ENCODE data around the gene KMT2A. TPM values are rescaled to one million over a fixed set of nuclear protein-coding genes. Genes with fewer than 3 reads are reported as not detected.

KMT2A gene
- total RNA-seq, 2 experiments from 2014 or later = 135 to 140 TPM

DNA sequence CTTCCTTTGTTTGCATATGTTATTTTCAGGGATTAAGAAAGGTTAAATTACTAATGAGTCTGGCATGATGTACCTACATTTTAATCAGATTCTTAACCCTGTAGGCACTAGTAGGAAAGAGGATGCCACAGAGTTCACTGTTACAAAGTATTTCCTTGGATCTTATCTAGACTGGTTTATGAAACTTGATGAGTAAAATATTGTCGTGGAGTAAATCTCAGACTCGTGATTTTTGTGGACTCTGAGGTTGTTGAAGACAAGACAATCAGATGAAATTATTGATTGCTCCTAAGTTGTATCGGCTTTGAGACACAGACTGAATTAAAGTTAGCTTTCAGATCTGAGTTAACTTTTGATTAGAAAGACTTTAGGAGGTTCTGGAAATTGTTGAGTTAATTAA is 6.0 kb downstream of the KMT2A start:
- peaks cover 43% of the 10 kb centered on the region for H3K4me1 ChIP-seq (ENCODE audit: insufficient read depth, low read length)

DNA sequence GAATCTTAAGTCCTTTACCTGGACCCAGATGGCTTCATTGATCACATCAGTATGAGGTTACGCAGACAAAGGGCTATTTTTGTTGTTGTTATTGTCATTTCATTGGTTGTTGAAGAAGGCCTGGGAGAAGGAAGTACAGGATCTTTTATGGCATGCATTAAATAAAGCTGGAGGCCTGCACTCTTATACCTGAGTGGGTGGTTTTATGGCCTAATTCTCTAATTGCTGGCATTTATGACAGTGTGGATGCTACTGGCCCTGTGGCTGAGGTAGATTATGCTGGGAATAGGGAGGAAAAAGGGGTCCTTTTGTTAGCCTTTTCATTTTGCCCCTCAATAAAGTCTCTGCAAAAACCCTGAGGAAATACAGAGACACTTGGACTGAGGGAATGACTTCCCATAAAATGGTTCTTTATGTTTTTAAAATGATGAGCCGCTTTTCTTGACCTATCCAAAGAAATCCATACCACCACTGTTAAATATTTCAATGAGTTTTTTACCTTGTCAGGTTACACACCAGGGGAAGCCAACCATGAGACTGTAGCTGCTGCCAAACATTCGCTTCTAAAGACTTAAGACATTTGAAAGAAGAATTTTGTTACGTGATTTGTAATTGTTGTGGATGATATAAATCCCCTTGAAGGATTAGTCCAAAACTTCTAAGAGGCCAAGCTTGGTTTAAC is 6.8 kb downstream of the KMT2A start:
- ATAC-seq (ENCODE audit: poor library complexity) = no peak
- CTCF ChIA-PET = interaction anchor here (0.6 to 1.4 kb wide), 2 partner anchors 45 to 366 kb away, joined by 3 read pairs; no protein-coding TSS in a partner anchor
- TF ChIP-seq, protein P1, sequence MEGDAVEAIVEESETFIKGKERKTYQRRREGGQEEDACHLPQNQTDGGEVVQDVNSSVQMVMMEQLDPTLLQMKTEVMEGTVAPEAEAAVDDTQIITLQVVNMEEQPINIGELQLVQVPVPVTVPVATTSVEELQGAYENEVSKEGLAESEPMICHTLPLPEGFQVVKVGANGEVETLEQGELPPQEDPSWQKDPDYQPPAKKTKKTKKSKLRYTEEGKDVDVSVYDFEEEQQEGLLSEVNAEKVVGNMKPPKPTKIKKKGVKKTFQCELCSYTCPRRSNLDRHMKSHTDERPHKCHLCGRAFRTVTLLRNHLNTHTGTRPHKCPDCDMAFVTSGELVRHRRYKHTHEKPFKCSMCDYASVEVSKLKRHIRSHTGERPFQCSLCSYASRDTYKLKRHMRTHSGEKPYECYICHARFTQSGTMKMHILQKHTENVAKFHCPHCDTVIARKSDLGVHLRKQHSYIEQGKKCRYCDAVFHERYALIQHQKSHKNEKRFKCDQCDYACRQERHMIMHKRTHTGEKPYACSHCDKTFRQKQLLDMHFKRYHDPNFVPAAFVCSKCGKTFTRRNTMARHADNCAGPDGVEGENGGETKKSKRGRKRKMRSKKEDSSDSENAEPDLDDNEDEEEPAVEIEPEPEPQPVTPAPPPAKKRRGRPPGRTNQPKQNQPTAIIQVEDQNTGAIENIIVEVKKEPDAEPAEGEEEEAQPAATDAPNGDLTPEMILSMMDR (IDR thresholded peaks at IDR 0.05) = no peak
- no peaks in the 10 kb centered on the region for H3K9me3 Mint-ChIP-seq
- no peak overlapping the region for H3K27ac ChIP-seq (ENCODE audit: low read depth in 1 of 2, low read length in 2 of 2)
- peak overlapping the region; percentile 67 for H3K4me3 Mint-ChIP-seq
- POLR2A ChIA-PET = interaction anchor here (1.3 to 1.6 kb wide), 2 partner anchors 7 to 84 kb away, joined by 3 to 14 read pairs; partner anchors contain the start of genes KMT2A and UBE4A
- H3K27me3 ChIP-seq (ENCODE audit: control insufficient read depth in 1 of 2, insufficient read depth in 2 of 2, low read length in 2 of 2) = no peaks in the 10 kb centered on the region
- peak overlapping the region; percentile 98 for H3K27ac Mint-ChIP-seq
- no peaks in the 10 kb centered on the region for H3K27me3 Mint-ChIP-seq
- intact Hi-C loops (cut with DNase I, micrococcal nuclease) = no loop called here
- H3K36me3 Mint-ChIP-seq (ENCODE audit: low read depth) = peaks cover 78% of the 10 kb centered on the region
- no peak overlapping the region for H3K4me3 ChIP-seq (ENCODE audit: low read length)
- H3K4me1 ChIP-seq (ENCODE audit: insufficient read depth, low read length) = peaks cover 43% of the 10 kb centered on the region
- no peak for DNase-seq
- no peaks in the 10 kb centered on the region for H3K9me3 ChIP-seq (ENCODE audit: control insufficient read depth in 1 of 2, insufficient read depth in 1 of 2, low read length in 2 of 2)
- H3K4me1 Mint-ChIP-seq (ENCODE audit: low read depth) = peaks cover 96% of the 10 kb centered on the region
- H3K36me3 ChIP-seq (ENCODE audit: insufficient read depth, low read length) = peaks cover 23% of the 10 kb centered on the region

More for the DNA sequence above, 6.0 kb downstream of the KMT2A start:
- no peak overlapping the region for H3K4me3 ChIP-seq (ENCODE audit: low read length)
- CTCF ChIA-PET = interaction anchor here (0.6 kb wide), 1 partner anchor 367 kb away, joined by 3 read pairs; no protein-coding TSS in a partner anchor
- ATAC-seq (ENCODE audit: poor library complexity) (no peak), DNase-seq (no peak)
- TF ChIP-seq, protein P1 (IDR thresholded peaks at IDR 0.05) = no peak
- peaks cover 16% of the 10 kb centered on the region for H3K36me3 ChIP-seq (ENCODE audit: insufficient read depth, low read length)
- no peak overlapping the region for H3K27ac ChIP-seq (ENCODE audit: low read depth in 1 of 2, low read length in 2 of 2)
- H3K9me3 Mint-ChIP-seq = no peaks in the 10 kb centered on the region
- H3K4me1 Mint-ChIP-seq (ENCODE audit: low read depth) = peaks cover 90% of the 10 kb centered on the region
- H3K36me3 Mint-ChIP-seq (ENCODE audit: low read depth) = peaks cover 78% of the 10 kb centered on the region
- peak overlapping the region; percentile 98 for H3K27ac Mint-ChIP-seq
- intact Hi-C loops (cut with DNase I, micrococcal nuclease) = no loop called here
- H3K27me3 ChIP-seq (ENCODE audit: control insufficient read depth in 1 of 2, insufficient read depth in 2 of 2, low read length in 2 of 2) = no peaks in the 10 kb centered on the region
- no peaks in the 10 kb centered on the region for H3K27me3 Mint-ChIP-seq
- POLR2A ChIA-PET = interaction anchor here (0.6 to 1.3 kb wide), 2 partner anchors 29 to 83 kb away, joined by 3 read pairs; partner anchors contain the start of gene UBE4A
- no peaks in the 10 kb centered on the region for H3K9me3 ChIP-seq (ENCODE audit: control insufficient read depth in 1 of 2, insufficient read depth in 1 of 2, low read length in 2 of 2)
- peak overlapping the region; percentile 17 for H3K4me3 Mint-ChIP-seq

DNA sequence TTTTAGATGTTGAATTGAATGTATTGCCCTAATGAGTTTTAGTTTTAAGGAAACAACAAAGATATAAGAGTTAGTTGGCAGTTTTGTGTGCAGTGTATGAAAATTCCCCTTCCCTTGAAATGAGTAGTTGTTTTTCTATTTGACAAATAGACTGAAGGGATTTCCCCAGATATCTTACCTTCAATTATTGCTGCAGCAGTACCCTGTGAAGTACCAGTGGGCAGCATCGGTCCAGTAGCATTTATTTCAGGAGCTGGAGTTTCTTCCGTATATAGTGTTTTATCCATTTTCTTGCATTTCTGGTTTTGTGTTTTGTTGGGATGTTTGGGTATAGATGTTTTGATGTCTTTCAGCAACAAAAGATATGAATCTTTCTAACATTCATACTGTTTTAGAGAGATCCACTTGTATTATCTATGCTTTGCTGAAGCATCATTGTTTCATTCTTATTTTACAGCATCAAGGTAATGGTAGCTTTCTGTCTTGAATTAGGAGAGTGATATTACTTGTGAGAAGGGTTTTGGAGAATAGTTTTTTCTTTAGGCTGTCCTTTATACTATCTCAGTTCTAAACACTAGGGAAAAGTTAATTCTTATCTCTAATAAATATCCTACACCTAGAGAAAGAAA is 7.4 kb downstream of the KMT2A start:
- no peak overlapping the region for H3K4me3 ChIP-seq (ENCODE audit: low read length)
- H3K36me3 ChIP-seq (ENCODE audit: insufficient read depth, low read length) = peaks cover 25% of the 10 kb centered on the region
- Mint-ChIP-seq H3K36me3 (ENCODE audit: low read depth) (peaks cover 78% of the 10 kb centered on the region), H3K27me3 (no peaks in the 10 kb centered on the region), H3K27ac (peak overlapping the region; percentile 98), H3K9me3 (no peaks in the 10 kb centered on the region), H3K4me3 (peak overlapping the region; percentile 23), H3K4me1 (ENCODE audit: low read depth) (peaks cover 96% of the 10 kb centered on the region)
- peaks cover 41% of the 10 kb centered on the region for H3K4me1 ChIP-seq (ENCODE audit: insufficient read depth, low read length)
- ChIA-PET POLR2A (interaction anchor here (1.3 to 1.6 kb wide), 2 partner anchors 8 to 84 kb away, joined by 3 to 14 read pairs; partner anchors contain the start of genes KMT2A and UBE4A), CTCF (interaction anchor here (1.4 kb wide), 1 partner anchor 45 kb away, joined by 3 read pairs; no protein-coding TSS in a partner anchor)
- intact Hi-C loops (cut with DNase I, micrococcal nuclease) = no loop called here
- TF ChIP-seq, protein P1 (IDR thresholded peaks at IDR 0.05) = no peak
- peak in 2 of 14 experiments; percentile 53 to 59 for DNase-seq
- H3K27me3 ChIP-seq (ENCODE audit: control insufficient read depth in 1 of 2, insufficient read depth in 2 of 2, low read length in 2 of 2) = no peaks in the 10 kb centered on the region
- ATAC-seq (ENCODE audit: poor library complexity) = peak; percentile 16
- no peaks in the 10 kb centered on the region for H3K9me3 ChIP-seq (ENCODE audit: control insufficient read depth in 1 of 2, insufficient read depth in 1 of 2, low read length in 2 of 2)
- no peak overlapping the region for H3K27ac ChIP-seq (ENCODE audit: low read depth in 1 of 2, low read length in 2 of 2)

Measured in CD4-positive, alpha-beta T cell (primary cell).